K562 (cell line): ENCODE measurements around the gene ZNF521. TPM values are rescaled to one million over a fixed set of nuclear protein-coding genes. Genes with fewer than 3 reads are reported as not detected.

Experiments used
- ATAC-seq: fragments of 200-7000 bp; cut with Tn5 transposase; 3 replicates; pipeline ENCODE4 v1.9.1; 2020; ENCODE audit warnings: moderate library complexity
- BruUV-seq: library from RNA; stranded (reverse); fragments of 400-500 nt; replicated peaks from 2 replicates; lab custom pipeline; 2021; lab: Mats Ljungman, UMichigan
- CTCF ChIA-PET: fragments of 300-600 bp; formaldehyde crosslinking; extraction: SDS; loops from one replicate; lab custom pipeline; 2021; ENCODE audit warnings: low intra/inter-chr PET ratio; lab: Yijun Ruan, JAX
- POLR2A ChIA-PET: fragments of 300-600, 350-650 bp; sonication (Branson Sonifier 250); formaldehyde crosslinking; extraction: SDS; loops from one replicate; lab custom pipeline; 2021; ENCODE audit warnings: antibody characterized with exemption, inconsistent platforms; lab: Yijun Ruan, JAX
- DNase-seq, 4 experiments: peaks; one replicate each; pipeline versions ENCODE4 v3.0.0 to v3.0.0-alpha.2; 2011 to 2018; ENCODE audit warnings: low spot score in 3 of 4, mixed read lengths in 3 of 4; ENCODE audit errors: extremely low read depth in 1 of 4
- FAIRE-seq: peaks from 2 replicates; lab custom pipeline; 2011; peaks lifted over from hg19 to GRCh38; lab: Jason Lieb, UNC
- H2AFZ ChIP-seq: 2 replicates; pipeline ENCODE4 v1.6.0; 2011; ENCODE audit warnings: low read depth, low read length, control low read depth, inconsistent platforms
- H3K27ac ChIP-seq: fragments of 200-600 bp; 3 replicates; pipeline ENCODE4 v1.8.0; 2011; ENCODE audit warnings: low read depth, mild to moderate bottlenecking, control low read depth, inconsistent platforms, low read length, moderate library complexity, mixed read lengths; ENCODE audit errors: extremely low read depth
- H3K27me3 ChIP-seq, 2 experiments: fragments of 300-600 bp in 1 of 2; 2 replicates in 1 of 2; 3 replicates in 1 of 2; pipeline versions ENCODE4 v1.6.0 to v1.8.0; 2011; ENCODE audit warnings: inconsistent platforms in 2 of 2, low read length in 2 of 2, mild to moderate bottlenecking in 1 of 2, mixed read lengths in 1 of 2, moderate library complexity in 1 of 2; ENCODE audit not compliant: control insufficient read depth in 2 of 2, insufficient read depth in 2 of 2
- H3K36me3 ChIP-seq: fragments of 300-600 bp; 3 replicates; pipeline ENCODE4 v1.8.0; 2011; ENCODE audit warnings: mild to moderate bottlenecking, low read length, inconsistent platforms; ENCODE audit not compliant: control insufficient read depth, insufficient read depth
- H3K4me1 ChIP-seq, 2 experiments: fragments of 200-600 bp in 1 of 2; replicated peaks in 1 of 2; 2 replicates in 1 of 2; 3 replicates in 1 of 2; pipeline versions ENCODE4 v1.5.1 to v1.8.0; 2011; ENCODE audit warnings: inconsistent platforms in 2 of 2, low read length in 2 of 2, mild to moderate bottlenecking in 1 of 2, mixed read lengths in 1 of 2, moderate library complexity in 1 of 2; ENCODE audit not compliant: control insufficient read depth in 2 of 2, insufficient read depth in 2 of 2
- H3K4me2 ChIP-seq: 2 replicates; pipeline ENCODE4 v1.6.1; 2011; ENCODE audit warnings: low read length, control low read depth, inconsistent platforms, mixed read lengths; ENCODE audit not compliant: insufficient read depth
- H3K4me3 ChIP-seq: fragments of 200-600 bp; sonication (generic), shearing (Covaris generic); 2 replicates; pipeline ENCODE4 v1.5.1; 2016; ENCODE audit warnings: control low read depth, inconsistent platforms
- H3K79me2 ChIP-seq: fragments of 200-600 bp; 3 replicates; pipeline ENCODE4 v1.8.0; 2011; ENCODE audit warnings: low read length, inconsistent platforms; ENCODE audit not compliant: control insufficient read depth, insufficient read depth
- H3K9ac ChIP-seq, 2 experiments: 2 replicates each; pipeline versions ENCODE4 v1.6.0 to v1.6.1; 2011; ENCODE audit warnings: low read depth in 2 of 2, low read length in 2 of 2, control low read depth in 1 of 2, inconsistent platforms in 1 of 2, mild to moderate bottlenecking in 1 of 2, mixed read lengths in 1 of 2; ENCODE audit not compliant: insufficient read depth in 1 of 2
- H3K9me1 ChIP-seq: one replicate; pipeline ENCODE4 v1.6.0; 2011; ENCODE audit warnings: inconsistent platforms, mild to moderate bottlenecking, low read length, moderate library complexity; ENCODE audit not compliant: control insufficient read depth, insufficient read depth
- H3K9me3 ChIP-seq: replicated peaks from 2 replicates; pipeline ENCODE4 v1.5.1; 2011; ENCODE audit warnings: low read depth, low read length, inconsistent platforms; ENCODE audit not compliant: control insufficient read depth, insufficient read depth
- H4K20me1 ChIP-seq: replicated peaks from 2 replicates; pipeline ENCODE4 v1.6.1; 2011; ENCODE audit warnings: low read length, inconsistent platforms, mixed read lengths; ENCODE audit not compliant: control insufficient read depth, insufficient read depth
- CREB3 ChIP-seq: fragments of 450-650 bp; conservative IDR thresholded peaks from 2 replicates; pipeline ENCODE4 v1.6.1; 2016; ENCODE audit warnings: missing genetic modification characterization, low read depth, mild to moderate bottlenecking, missing compliant biosample characterization, moderate library complexity
- EP400 ChIP-seq: fragments of 450-650 bp; IDR thresholded peaks from 2 replicates; pipeline ENCODE4 v1.6.1; 2017; ENCODE audit warnings: antibody characterized with exemption, mild to moderate bottlenecking, moderate library complexity
- GTF2E2 ChIP-seq: fragments of 200-800 bp; sonication (Bioruptor generic); IDR thresholded peaks from 2 replicates; pipeline ENCODE4 v1.6.1; 2016; ENCODE audit warnings: missing genetic modification characterization, missing compliant biosample characterization
- PYGO2 ChIP-seq: fragments of 450-650 bp; IDR thresholded peaks from 2 replicates; pipeline ENCODE4 v1.6.1; 2016; ENCODE audit warnings: mild to moderate bottlenecking, missing genetic modification characterization, moderate library complexity, missing compliant biosample characterization
- RUNX1 ChIP-seq: sonication (generic); IDR thresholded peaks from 2 replicates; pipeline ENCODE4 v1.6.1; 2016; ENCODE audit warnings: antibody characterized with exemption, low read depth
- STAT5A ChIP-seq: IDR thresholded peaks from 2 replicates; pipeline ENCODE4 v1.6.1; 2012; ENCODE audit warnings: low read length, inconsistent platforms, borderline replicate concordance
- TAL1 ChIP-seq: fragments of 450-650 bp; IDR thresholded peaks from 2 replicates; pipeline ENCODE4 v1.6.1; 2016; ENCODE audit warnings: mild to moderate bottlenecking
- TBL1XR1 ChIP-seq, 2 experiments: IDR thresholded peaks; 2 replicates each; pipeline ENCODE4 v1.6.1; 2012; ENCODE audit warnings: improper control_type of control experiment in 2 of 2, low read length in 2 of 2, mild to moderate bottlenecking in 1 of 2
- YY1 ChIP-seq, 3 experiments: IDR thresholded peaks; 2 replicates each; pipeline ENCODE4 v1.6.1; 2011; ENCODE audit warnings: low read length in 2 of 3, mild to moderate bottlenecking in 2 of 3, moderate library complexity in 2 of 3, borderline replicate concordance in 1 of 3, control low read depth in 1 of 3, low read depth in 1 of 3; ENCODE audit not compliant: insufficient read depth in 3 of 3, insufficient replicate concordance in 2 of 3, control insufficient read depth in 1 of 3, insufficient read length in 1 of 3; ENCODE audit errors: extremely low read depth in 1 of 3
- ZNF134 ChIP-seq: fragments of 250-450 bp; sonication (Bioruptor Pico); conservative IDR thresholded peaks from 2 replicates; pipeline ENCODE4 v1.4.0; 2020
- ZNF143 ChIP-seq: sonication (generic); formaldehyde crosslinking; IDR thresholded peaks from 2 replicates; pipeline ENCODE4 v1.9.0; 2022; ENCODE audit warnings: mild to moderate bottlenecking, missing genetic modification reagents
- ZNF184 ChIP-seq: sonication (generic); formaldehyde crosslinking; IDR thresholded peaks from 2 replicates; pipeline ENCODE4 v1.5.0; 2020; ENCODE audit warnings: missing genetic modification reagents
- ZNF384 ChIP-seq: IDR thresholded peaks from 2 replicates; pipeline ENCODE4 v1.6.1; 2012; ENCODE audit warnings: low read depth, low read length, improper control_type of control experiment
- WGBS: fragments of 100-300 bp; shearing (Covaris generic); methylation state at CpG from one replicate; pipeline ENCODE4 v1.1.6; 2016; ENCODE audit warnings: low coverage, mixed read lengths; ENCODE audit not compliant: insufficient coverage; ENCODE audit errors: missing lambda C conversion rate; 5-methylcytosine and 5-hydroxymethylcytosine counted together
- in situ Hi-C: fragments of 300-500 bp; cut with MboI; formaldehyde crosslinking; loops from 4 replicates; pipeline ENCODE4 v1.15.0; 2018; ENCODE audit warnings: inconsistent platforms, mixed read lengths
- intact Hi-C: fragments of 100-400 bp; cut with micrococcal nuclease; formaldehyde crosslinking; loops from 2 replicates; pipeline ENCODE4 v1.14.2; 2022
- polyA plus RNA-seq, 8 experiments: library from polyadenylated mRNA; depleted of rRNA in 4 of 8; stranded (reverse) in 5 of 8; unstranded in 3 of 8; fragments of >200 nt; fragmentation: Nextera tagmentation in 2 of 8; fragmentation: Illumina TruSeq in 1 of 8; extraction: Ambion mirVana in 2 of 8; extraction: Trizol in 1 of 8; gene quantifications; 2 replicates each; pipeline versions ENCODE4 v1.2.1 to v1.2.3, GENCODE V29; 2011 to 2014; ENCODE audit warnings: inconsistent platforms in 1 of 8, missing spikeins in 1 of 8
- total RNA-seq, 7 experiments: library from RNA; depleted of rRNA in 6 of 7; stranded (reverse); fragments of >200 nt in 6 of 7; fragmentation: Illumina TruSeq in 2 of 7; extraction: Trizol in 2 of 7; gene quantifications; 2 replicates each; pipeline versions ENCODE4 v1.2.1 to v1.2.3, GENCODE V29; 2011 to 2021; ENCODE audit warnings: low replicate concordance in 1 of 7
- TF ChIP-seq, protein P1 (sequence below), 2 experiments: fragments of 450-650 bp in 1 of 2; sonication (generic) in 1 of 2; formaldehyde crosslinking in 1 of 2; IDR thresholded peaks; 2 replicates each; pipeline versions ENCODE4 v1.7.1 to v1.9.0; 2016 to 2022; ENCODE audit warnings: inconsistent platforms in 1 of 2, mild to moderate bottlenecking in 1 of 2, missing genetic modification reagents in 1 of 2

The ZNF521 gene
- total and polyA plus RNA-seq, 9 of the 15 experiments (the other 6 are each of a cell fraction or from before 2014, with no cell fraction given) = 1.2 to 5.8 (median 1.6) TPM

GRCh38 chr18:25181993-25182392 is 170.0 kb downstream of the ZNF521 start:
- H3K4me3 ChIP-seq = no peak overlapping the region
- ATAC-seq (no peak), FAIRE-seq (no peak), DNase-seq (no peak)
- no peaks in the 10 kb centered on the region for H3K27me3 ChIP-seq
- 10% methylated on average over 2 of the region's 2 CpGs for WGBS
- intact Hi-C loops = no loop called here
- H3K27ac ChIP-seq = no peak overlapping the region
- H3K36me3 ChIP-seq = no peaks in the 10 kb centered on the region
- ChIA-PET POLR2A (no interaction called here), CTCF (no interaction called here)
- no peaks in the 10 kb centered on the region for H3K9me1 ChIP-seq
- no TSS peak for BruUV-seq
- no peak overlapping the region for H3K9ac ChIP-seq
- H3K9me3 ChIP-seq = no peaks in the 10 kb centered on the region
- H2AFZ ChIP-seq = no peak overlapping the region
- in situ Hi-C loops = no loop called here
- no peak overlapping the region for H3K4me2 ChIP-seq
- H4K20me1 ChIP-seq = no peaks in the 10 kb centered on the region
- H3K79me2 ChIP-seq = no peaks in the 10 kb centered on the region
- H3K4me1 ChIP-seq = no peaks in the 10 kb centered on the region
- no peak for TF ChIP-seq EP400
- no peak for TF ChIP-seq ZNF143 (CRISPR knock-in tag)
- TF ChIP-seq CREB3 (tag) = no peak
- TF ChIP-seq, protein P1, sequence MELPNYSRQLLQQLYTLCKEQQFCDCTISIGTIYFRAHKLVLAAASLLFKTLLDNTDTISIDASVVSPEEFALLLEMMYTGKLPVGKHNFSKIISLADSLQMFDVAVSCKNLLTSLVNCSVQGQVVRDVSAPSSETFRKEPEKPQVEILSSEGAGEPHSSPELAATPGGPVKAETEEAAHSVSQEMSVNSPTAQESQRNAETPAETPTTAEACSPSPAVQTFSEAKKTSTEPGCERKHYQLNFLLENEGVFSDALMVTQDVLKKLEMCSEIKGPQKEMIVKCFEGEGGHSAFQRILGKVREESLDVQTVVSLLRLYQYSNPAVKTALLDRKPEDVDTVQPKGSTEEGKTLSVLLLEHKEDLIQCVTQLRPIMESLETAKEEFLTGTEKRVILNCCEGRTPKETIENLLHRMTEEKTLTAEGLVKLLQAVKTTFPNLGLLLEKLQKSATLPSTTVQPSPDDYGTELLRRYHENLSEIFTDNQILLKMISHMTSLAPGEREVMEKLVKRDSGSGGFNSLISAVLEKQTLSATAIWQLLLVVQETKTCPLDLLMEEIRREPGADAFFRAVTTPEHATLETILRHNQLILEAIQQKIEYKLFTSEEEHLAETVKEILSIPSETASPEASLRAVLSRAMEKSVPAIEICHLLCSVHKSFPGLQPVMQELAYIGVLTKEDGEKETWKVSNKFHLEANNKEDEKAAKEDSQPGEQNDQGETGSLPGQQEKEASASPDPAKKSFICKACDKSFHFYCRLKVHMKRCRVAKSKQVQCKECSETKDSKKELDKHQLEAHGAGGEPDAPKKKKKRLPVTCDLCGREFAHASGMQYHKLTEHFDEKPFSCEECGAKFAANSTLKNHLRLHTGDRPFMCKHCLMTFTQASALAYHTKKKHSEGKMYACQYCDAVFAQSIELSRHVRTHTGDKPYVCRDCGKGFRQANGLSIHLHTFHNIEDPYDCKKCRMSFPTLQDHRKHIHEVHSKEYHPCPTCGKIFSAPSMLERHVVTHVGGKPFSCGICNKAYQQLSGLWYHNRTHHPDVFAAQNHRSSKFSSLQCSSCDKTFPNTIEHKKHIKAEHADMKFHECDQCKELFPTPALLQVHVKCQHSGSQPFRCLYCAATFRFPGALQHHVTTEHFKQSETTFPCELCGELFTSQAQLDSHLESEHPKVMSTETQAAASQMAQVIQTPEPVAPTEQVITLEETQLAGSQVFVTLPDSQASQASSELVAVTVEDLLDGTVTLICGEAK (IDR thresholded peaks at IDR 0.05) = no peak
- TF ChIP-seq, protein P1 (CRISPR knock-in tag; IDR thresholded peaks at IDR 0.05) = no peak
- TF ChIP-seq STAT5A = no peak
- TF ChIP-seq ZNF184 (CRISPR knock-in tag) = no peak
- TF ChIP-seq RUNX1 = no peak
- no peak for TF ChIP-seq ZNF384
- no peak for TF ChIP-seq TBL1XR1 (IDR thresholded peaks at IDR 0.05; ENCODE audit: low read length in 2 of 2)
- no peak for TF ChIP-seq YY1 (IDR thresholded peaks at IDR 0.05; ENCODE audit: borderline replicate concordance in 1 of 3, control insufficient read depth in 1 of 3, extremely low read depth in 1 of 3, insufficient read depth in 3 of 3, insufficient read length in 1 of 3, insufficient replicate concordance in 2 of 3, low read depth in 1 of 3, low read length in 2 of 3)
- no peak for TF ChIP-seq PYGO2 (tag)
- TF ChIP-seq ZNF134 = no peak
- no peak for TF ChIP-seq GTF2E2
- TF ChIP-seq TAL1 = no peak
